Cardiac muscle cell (in vitro differentiated cells and primary cell): Measurements from ENCODE around the gene CACNA1H. TPM values are rescaled to one million over a fixed set of nuclear protein-coding genes. Genes with fewer than 3 reads are reported as not detected.
"Not testable (repeated sequence)": the region's sequence is repeated elsewhere in the genome, so short reads cannot be mapped to it uniquely, and the experiment has no call there.

Experiments used
- DNase-seq, 2 donors: peaks; one replicate each; pipeline versions ENCODE4 v3.0.0 to v3.0.0-alpha.2; 2010 to 2017; ENCODE audit warnings: low read depth in 1 of 2, low spot score in 1 of 2
- H3K27ac ChIP-seq: fragments of 200-600 bp; sonication (generic); 2 replicates; pipeline ENCODE4 v1.5.1; 2016
- H3K27me3 ChIP-seq: fragments of 200-600 bp; sonication (generic); 2 replicates; pipeline ENCODE4 v1.6.0; 2016; ENCODE audit warnings: control low read depth
- H3K36me3 ChIP-seq: fragments of 200-600 bp; sonication (generic); 2 replicates; pipeline ENCODE4 v1.5.1; 2016; ENCODE audit warnings: control low read depth
- H3K4me1 ChIP-seq: fragments of 200-600 bp; sonication (generic); 2 replicates; pipeline ENCODE4 v1.8.1; 2017; ENCODE audit warnings: low read depth, mild to moderate bottlenecking, mixed run types
- H3K4me3 ChIP-seq: fragments of 200-600 bp; sonication (generic); 2 replicates; pipeline ENCODE4 v1.5.1; 2016; ENCODE audit warnings: mild to moderate bottlenecking
- H3K9me3 ChIP-seq: fragments of 200-600 bp; sonication (generic); 2 replicates; pipeline ENCODE4 v1.5.1; 2017; ENCODE audit warnings: low read depth, mild to moderate bottlenecking, control low read depth
- CTCF ChIP-seq: IDR thresholded peaks from 2 replicates; pipeline ENCODE4 v1.5.1; 2012; ENCODE audit warnings: low read depth, mild to moderate bottlenecking, low read length
- polyA plus RNA-seq: library from polyadenylated mRNA; unstranded; fragments of >200 nt; fragmentation: Nextera tagmentation; extraction: Ambion mirVana; gene quantifications from 2 replicates; pipeline ENCODE4 v1.2.1, GENCODE V29; 2016
- total RNA-seq: library from RNA; depleted of rRNA; stranded (reverse); fragments of >200 nt; gene quantifications from 2 replicates; pipeline ENCODE4 v1.2.3, GENCODE V29; 2016

CACNA1H gene
- total and polyA plus RNA-seq, 2 experiments from 2014 or later: 8.9 to 66.1 TPM

- not testable (repeated sequence) for H3K36me3 ChIP-seq, H3K4me1 ChIP-seq, H3K9me3 ChIP-seq, H3K4me3 ChIP-seq, H3K27me3 ChIP-seq, H3K27ac ChIP-seq, DNase-seq
Observed at GRCh38 chr16:1229476-1229875, 76.6 kb downstream of the CACNA1H start.

- not testable (repeated sequence) for H3K4me3 ChIP-seq, H3K27me3 ChIP-seq, H3K27ac ChIP-seq, H3K9me3 ChIP-seq, H3K4me1 ChIP-seq, H3K36me3 ChIP-seq, DNase-seq
Observed at GRCh38 chr16:1230084-1230470, 77.2 kb downstream of the CACNA1H start, which contains the start of gene TPSB2. Gene TPSB2, minus strand, starts transcription at chr16:1230184. Its CDS starts 233 bp downstream, at chr16:1229951.

- H3K27me3 ChIP-seq, H3K36me3 ChIP-seq, H3K27ac ChIP-seq, H3K4me1 ChIP-seq, DNase-seq, H3K4me3 ChIP-seq, H3K9me3 ChIP-seq: not testable (repeated sequence)
Observed at GRCh38 chr16:1230471-1231212, 77.7 kb downstream of the CACNA1H start.

- H3K4me3 ChIP-seq, DNase-seq, H3K27ac ChIP-seq, H3K27me3 ChIP-seq, H3K36me3 ChIP-seq, H3K9me3 ChIP-seq, H3K4me1 ChIP-seq: not testable (repeated sequence)
Observed at GRCh38 chr16:1231301-1231700, 78.4 kb downstream of the CACNA1H start.

- H3K27ac ChIP-seq, H3K4me1 ChIP-seq, H3K4me3 ChIP-seq, H3K9me3 ChIP-seq, DNase-seq, H3K27me3 ChIP-seq, H3K36me3 ChIP-seq: not testable (repeated sequence)
Observed at GRCh38 chr16:1232049-1232748, 79.3 kb downstream of the CACNA1H start.

- not testable (repeated sequence) for H3K36me3 ChIP-seq, H3K27ac ChIP-seq, H3K4me3 ChIP-seq, H3K27me3 ChIP-seq, H3K4me1 ChIP-seq, DNase-seq, H3K9me3 ChIP-seq
Observed at GRCh38 chr16:1236659-1237058, 83.8 kb downstream of the CACNA1H start.

GRCh38 chr16:1237990-1238389 is 85.1 kb downstream of the CACNA1H start:
- H3K9me3 ChIP-seq: no peaks in the 10 kb centered on the region

GRCh38 chr16:1238909-1239308 is 86.0 kb downstream of the CACNA1H start:
- not testable (repeated sequence) for H3K4me3 ChIP-seq, H3K27ac ChIP-seq, H3K9me3 ChIP-seq, H3K4me1 ChIP-seq, H3K36me3 ChIP-seq, DNase-seq, H3K27me3 ChIP-seq

More at GRCh38 chr16:1237990-1238389, 85.1 kb downstream of the CACNA1H start:
- DNase-seq: no peak
- Histone ChIP-seq H3K4me1 (no peaks in the 10 kb centered on the region), H3K27me3 (no peaks in the 10 kb centered on the region), H3K36me3 (no peaks in the 10 kb centered on the region), H3K27ac (no peak overlapping the region), H3K4me3 (no peak overlapping the region)
- no peak for TF ChIP-seq CTCF

- H3K4me3 ChIP-seq, H3K27me3 ChIP-seq, H3K36me3 ChIP-seq, DNase-seq, H3K27ac ChIP-seq, H3K4me1 ChIP-seq, H3K9me3 ChIP-seq: not testable (repeated sequence)
Observed at GRCh38 chr16:1239575-1239974, 86.7 kb downstream of the CACNA1H start.

- H3K27ac ChIP-seq, DNase-seq, H3K36me3 ChIP-seq, H3K4me1 ChIP-seq, H3K4me3 ChIP-seq, H3K27me3 ChIP-seq, H3K9me3 ChIP-seq: not testable (repeated sequence)
Observed at GRCh38 chr16:1240436-1240835, 87.5 kb downstream of the CACNA1H start, which contains the start of gene TPSAB1. Gene TPSAB1, plus strand, starts transcription at chr16:1240705. Its CDS starts 234 bp downstream, at chr16:1240939.

- not testable (repeated sequence) for H3K9me3 ChIP-seq, H3K4me1 ChIP-seq, H3K27me3 ChIP-seq, H3K36me3 ChIP-seq, H3K27ac ChIP-seq, DNase-seq, H3K4me3 ChIP-seq
Observed at GRCh38 chr16:1241081-1241480, 88.2 kb downstream of the CACNA1H start.

- not testable (repeated sequence) for H3K27me3 ChIP-seq, H3K4me3 ChIP-seq, H3K36me3 ChIP-seq, DNase-seq, H3K27ac ChIP-seq, H3K4me1 ChIP-seq, H3K9me3 ChIP-seq
Observed at GRCh38 chr16:1243363-1243762, 90.5 kb downstream of the CACNA1H start.
